SU-DHL-6 (cell line): Measurements from ENCODE around the gene GAL3ST1.
"Not testable (repeated sequence)": the region's sequence is repeated elsewhere in the genome, so short reads cannot be mapped to it uniquely, and the experiment has no call there.

Source experiments
- H2AFZ ChIP-seq: fragments of 200-600 bp; sonication (generic); 2 replicates; pipeline ENCODE4 v1.6.1; 2014; ENCODE audit warnings: low read depth, mild to moderate bottlenecking, moderate library complexity, mixed read lengths, antibody characterized with exemption, low read length; ENCODE audit not compliant: severe bottlenecking
- H3F3A ChIP-seq: fragments of 200-600 bp; shearing (Covaris generic); 2 replicates; pipeline ENCODE4 v1.6.0; 2016; ENCODE audit warnings: antibody characterized with exemption, mild to moderate bottlenecking; ENCODE audit not compliant: insufficient read depth
- H3K27ac ChIP-seq: fragments of 200-600 bp; sonication (generic); 2 replicates; pipeline ENCODE4 v1.5.1; 2016; ENCODE audit warnings: low read depth, mild to moderate bottlenecking, low read length, moderate library complexity, mixed read lengths
- H3K27me3 ChIP-seq: fragments of 200-600 bp; sonication (generic), shearing (Covaris generic); 2 replicates; pipeline ENCODE4 v1.6.0; 2014; ENCODE audit warnings: mild to moderate bottlenecking, low read length
- H3K36me3 ChIP-seq: fragments of 200-600 bp; sonication (generic); 2 replicates; pipeline ENCODE4 v1.6.1; 2014; ENCODE audit warnings: mild to moderate bottlenecking, low read length, mixed read lengths
- H3K4me2 ChIP-seq: fragments of 300-600, 200-600 bp; shearing (Covaris generic), sonication (generic); 2 replicates; pipeline ENCODE4 v1.6.0; 2014; ENCODE audit warnings: low read length, low read depth, mild to moderate bottlenecking; ENCODE audit not compliant: poor library complexity, severe bottlenecking
- H3K4me3 ChIP-seq: fragments of 200-600 bp; sonication (generic); 2 replicates; pipeline ENCODE4 v1.5.1; 2014; ENCODE audit warnings: antibody characterized with exemption, low read length, mild to moderate bottlenecking, mixed read lengths; ENCODE audit not compliant: insufficient read depth, poor library complexity, severe bottlenecking
- H3K79me2 ChIP-seq: fragments of 200-600 bp; sonication (generic); 2 replicates; pipeline ENCODE4 v1.6.1; 2014; ENCODE audit warnings: mild to moderate bottlenecking, low read length, moderate library complexity; ENCODE audit not compliant: insufficient read depth
- H3K9ac ChIP-seq: fragments of 200-600 bp; sonication (generic); 2 replicates; pipeline ENCODE4 v1.7.0; 2014; ENCODE audit warnings: mild to moderate bottlenecking, low read length
- H3K9me2 ChIP-seq: fragments of 200-600 bp; sonication (generic); replicated peaks from 2 replicates; pipeline ENCODE4 v1.6.1; 2014; ENCODE audit warnings: low read length; ENCODE audit not compliant: insufficient read depth
- H3K9me3 ChIP-seq: fragments of 200-600 bp; sonication (generic); 2 replicates; pipeline ENCODE4 v1.6.1; 2014; ENCODE audit warnings: low read length, mixed read lengths; ENCODE audit not compliant: insufficient read depth
- H4K20me1 ChIP-seq: fragments of 200-600 bp; sonication (generic); 2 replicates; pipeline ENCODE4 v1.6.1; 2014; ENCODE audit warnings: low read depth, mild to moderate bottlenecking, antibody characterized with exemption, low read length, moderate library complexity, mixed read lengths
- EZH2phosphoT487 ChIP-seq: fragments of 200-600 bp; sonication (generic), shearing (Covaris generic); conservative IDR thresholded peaks from 2 replicates; pipeline ENCODE4 v1.6.1; 2018; ENCODE audit warnings: mild to moderate bottlenecking, antibody characterized with exemption, low read length, moderate library complexity, mixed read lengths
- TF ChIP-seq, protein P1 (sequence below): fragments of 200-600 bp; sonication (generic); IDR thresholded peaks from one replicate; pipeline ENCODE4 v1.5.1; 2017; ENCODE audit warnings: antibody characterized with exemption, mild to moderate bottlenecking, low read length, moderate library complexity; ENCODE audit not compliant: insufficient read depth, poor library complexity, severe bottlenecking

Gene GAL3ST1

DNA sequence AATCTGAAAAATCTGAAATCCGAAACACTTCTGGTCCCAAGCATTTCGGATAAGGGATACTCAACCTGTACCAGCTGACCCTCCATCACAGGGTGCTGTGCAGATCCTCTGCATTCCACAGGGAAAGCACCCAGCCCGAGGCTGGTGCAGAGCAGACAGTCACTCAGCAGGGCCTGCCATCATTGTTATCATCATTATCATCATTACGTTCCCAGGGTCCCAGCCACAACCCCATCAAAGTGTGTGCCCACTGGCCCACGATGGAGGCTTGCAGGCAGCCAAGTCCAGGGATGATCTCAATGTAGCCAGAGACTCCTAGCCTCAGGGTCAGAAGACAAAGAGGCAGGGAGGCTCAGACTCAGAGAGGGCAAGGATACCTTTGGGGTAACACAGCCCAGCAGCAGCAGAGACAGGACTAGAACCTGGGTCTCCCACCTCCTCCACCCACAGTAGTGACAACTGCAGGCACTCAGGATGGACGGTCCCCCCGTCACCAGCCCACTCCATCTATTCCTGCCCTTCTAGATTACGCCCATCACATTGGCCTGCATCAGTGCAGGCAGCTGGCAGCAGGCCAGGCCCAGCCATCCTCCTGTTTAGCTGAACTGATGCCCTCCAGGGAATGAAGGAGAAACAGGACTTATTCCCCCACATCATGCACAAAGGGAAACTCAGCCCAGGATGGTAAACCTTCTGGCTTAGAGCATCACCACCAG is 10.3 kb downstream of the GAL3ST1 start:
- Histone ChIP-seq H3K79me2 (no peaks in the 10 kb centered on the region), H3K27me3 (no peaks in the 10 kb centered on the region), H4K20me1 (no peaks in the 10 kb centered on the region), H3K27ac (no peak overlapping the region), H2AFZ (no peak overlapping the region), H3K9me3 (no peaks in the 10 kb centered on the region), H3K36me3 (no peaks in the 10 kb centered on the region), H3K9ac (no peak overlapping the region), H3K9me2 (no peaks in the 10 kb centered on the region), H3K4me2 (no peak overlapping the region), H3F3A (no peaks in the 10 kb centered on the region), H3K4me3 (no peak overlapping the region)
- TF ChIP-seq, protein P1, sequence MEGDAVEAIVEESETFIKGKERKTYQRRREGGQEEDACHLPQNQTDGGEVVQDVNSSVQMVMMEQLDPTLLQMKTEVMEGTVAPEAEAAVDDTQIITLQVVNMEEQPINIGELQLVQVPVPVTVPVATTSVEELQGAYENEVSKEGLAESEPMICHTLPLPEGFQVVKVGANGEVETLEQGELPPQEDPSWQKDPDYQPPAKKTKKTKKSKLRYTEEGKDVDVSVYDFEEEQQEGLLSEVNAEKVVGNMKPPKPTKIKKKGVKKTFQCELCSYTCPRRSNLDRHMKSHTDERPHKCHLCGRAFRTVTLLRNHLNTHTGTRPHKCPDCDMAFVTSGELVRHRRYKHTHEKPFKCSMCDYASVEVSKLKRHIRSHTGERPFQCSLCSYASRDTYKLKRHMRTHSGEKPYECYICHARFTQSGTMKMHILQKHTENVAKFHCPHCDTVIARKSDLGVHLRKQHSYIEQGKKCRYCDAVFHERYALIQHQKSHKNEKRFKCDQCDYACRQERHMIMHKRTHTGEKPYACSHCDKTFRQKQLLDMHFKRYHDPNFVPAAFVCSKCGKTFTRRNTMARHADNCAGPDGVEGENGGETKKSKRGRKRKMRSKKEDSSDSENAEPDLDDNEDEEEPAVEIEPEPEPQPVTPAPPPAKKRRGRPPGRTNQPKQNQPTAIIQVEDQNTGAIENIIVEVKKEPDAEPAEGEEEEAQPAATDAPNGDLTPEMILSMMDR: no peak
- TF ChIP-seq EZH2phosphoT487: no peak

DNA sequence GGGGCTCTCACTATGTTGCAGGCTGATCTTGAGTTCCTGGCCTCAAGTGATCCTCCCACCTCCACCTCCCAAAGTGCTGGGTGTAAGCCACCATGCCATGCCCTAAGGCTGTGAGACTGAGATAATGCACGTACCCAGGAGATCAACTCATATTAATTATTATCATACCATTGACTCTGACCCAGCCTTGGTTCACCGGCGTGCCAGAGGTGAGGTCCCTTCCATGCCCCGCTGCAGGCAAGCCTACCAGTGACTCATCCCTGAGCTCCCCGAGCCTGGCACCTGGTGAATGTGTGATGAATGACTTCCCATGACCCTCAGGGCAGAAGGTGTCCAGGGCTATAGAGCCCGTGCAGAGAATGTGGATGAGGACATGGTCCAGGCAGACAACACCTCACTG is 12.1 kb downstream of the GAL3ST1 start:
- Histone ChIP-seq H2AFZ (no peak overlapping the region), H4K20me1 (no peaks in the 10 kb centered on the region), H3K9ac (no peak overlapping the region), H3K36me3 (no peaks in the 10 kb centered on the region), H3K27ac (no peak overlapping the region), H3K27me3 (no peaks in the 10 kb centered on the region), H3K79me2 (no peaks in the 10 kb centered on the region), H3K9me2 (no peaks in the 10 kb centered on the region), H3K4me3 (no peak overlapping the region), H3F3A (no peaks in the 10 kb centered on the region), H3K4me2 (no peak overlapping the region), H3K9me3 (no peaks in the 10 kb centered on the region)
- TF ChIP-seq, protein P1: no peak
- TF ChIP-seq EZH2phosphoT487: no peak

DNA sequence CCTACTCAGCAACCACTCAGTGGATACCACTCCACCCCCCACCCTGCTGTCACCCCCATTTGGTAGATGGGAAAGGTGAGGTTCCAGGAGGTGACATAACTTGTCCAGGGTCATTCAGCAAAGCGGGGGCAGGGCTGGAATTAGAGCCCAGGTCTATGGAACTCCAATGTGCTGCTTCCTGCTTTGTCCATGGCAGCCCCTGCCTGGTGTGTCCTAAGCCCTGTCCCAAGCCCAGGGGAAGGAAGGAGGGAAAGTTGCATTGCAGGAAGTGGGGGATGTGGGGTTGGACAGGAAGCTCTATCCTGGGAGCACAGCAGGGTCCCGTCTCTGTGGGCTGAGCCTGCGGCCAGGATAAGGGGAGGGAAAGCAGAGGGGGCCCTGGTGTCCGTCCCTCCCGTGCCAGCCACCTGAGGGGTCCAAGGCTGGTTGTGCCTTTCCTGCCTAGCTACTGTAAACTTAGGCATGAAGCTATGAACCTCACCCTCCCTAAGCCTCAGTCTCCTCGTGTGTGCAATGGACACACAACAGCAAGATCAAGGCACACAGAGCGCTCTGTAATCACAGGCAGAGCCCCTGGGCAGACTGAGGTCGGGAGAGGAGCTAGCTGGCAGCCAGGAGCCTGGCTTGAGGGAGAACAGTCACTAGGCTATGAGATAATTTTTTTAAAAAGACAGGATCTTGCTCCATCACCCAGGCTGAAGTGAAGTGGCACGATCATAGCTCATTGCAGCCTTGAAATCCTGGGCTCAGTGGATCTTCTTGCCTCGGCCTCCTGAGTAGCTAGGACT is 12.9 kb downstream of the GAL3ST1 start:
- no peak overlapping the region for H3K9ac ChIP-seq

DNA sequence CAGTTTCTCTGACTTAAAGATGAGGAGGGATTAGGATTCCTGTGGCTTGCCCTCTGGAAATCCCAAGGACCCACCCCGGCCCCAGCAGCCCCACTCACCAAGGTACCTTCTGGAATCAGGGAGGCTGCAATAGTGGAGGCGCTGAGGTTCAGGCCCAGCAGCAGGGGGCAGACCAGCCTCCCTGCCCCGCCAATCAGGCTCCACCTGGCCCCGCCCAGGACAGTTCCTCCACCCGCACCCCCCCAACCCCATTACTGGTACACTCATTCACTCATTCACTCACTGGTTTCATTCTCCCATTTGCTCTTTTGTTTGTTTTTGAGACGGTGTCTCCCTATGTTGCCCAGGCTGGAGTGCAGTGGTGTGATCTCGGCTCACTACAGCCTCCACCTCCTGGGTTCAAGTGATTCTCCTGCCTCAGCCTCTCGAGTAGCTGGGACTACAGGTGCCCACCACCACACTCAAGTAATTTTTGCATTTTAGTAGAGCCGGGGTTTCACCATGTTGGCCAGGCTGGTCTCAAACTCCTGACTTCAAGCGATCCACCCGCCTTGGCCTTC is 13.7 kb downstream of the GAL3ST1 start:
- not testable (repeated sequence) for H3K9me3 ChIP-seq, H4K20me1 ChIP-seq, H3K79me2 ChIP-seq, H3K4me3 ChIP-seq, H3K36me3 ChIP-seq, H2AFZ ChIP-seq, H3K9ac ChIP-seq, H3K9me2 ChIP-seq, H3F3A ChIP-seq, H3K4me2 ChIP-seq, H3K27me3 ChIP-seq, H3K27ac ChIP-seq

More for the DNA sequence above, 12.9 kb downstream of the GAL3ST1 start:
- Histone ChIP-seq H2AFZ (no peak overlapping the region), H3F3A (no peaks in the 10 kb centered on the region), H3K4me2 (no peak overlapping the region), H3K36me3 (no peaks in the 10 kb centered on the region), H3K9me2 (no peaks in the 10 kb centered on the region), H3K27ac (no peak overlapping the region), H3K27me3 (no peaks in the 10 kb centered on the region), H4K20me1 (no peaks in the 10 kb centered on the region), H3K4me3 (no peak overlapping the region), H3K79me2 (no peaks in the 10 kb centered on the region), H3K9me3 (no peaks in the 10 kb centered on the region)
- TF ChIP-seq EZH2phosphoT487: no peak
- TF ChIP-seq, protein P1: no peak
